ENCODE measurements around the gene DUSP8.

GRCh38 chr11:1505480-1505879, 66.6 kb downstream of the DUSP8 start:
- no peak for TF ChIP-seq PATZ1 (CRISPR knock-in tag; IDR thresholded peaks at IDR 0.05; ENCODE audit: borderline replicate concordance)
- TF ChIP-seq RARB (CRISPR knock-in tag; IDR thresholded peaks at IDR 0.05) = no peak
- no peak for TF ChIP-seq TOX (CRISPR knock-in tag; IDR thresholded peaks at IDR 0.05; ENCODE audit: borderline replicate concordance)
- TF ChIP-seq ZC3H10 (CRISPR knock-in tag; IDR thresholded peaks at IDR 0.05) = no peak
- TF ChIP-seq ZNF565 (CRISPR knock-in tag; conservative IDR thresholded peaks at IDR 0.05; ENCODE audit: low read depth) = no peak
- TF ChIP-seq ARNTL (CRISPR knock-in tag; IDR thresholded peaks at IDR 0.05; ENCODE audit: borderline replicate concordance, low read depth) = no peak
- no peak for TF ChIP-seq ESRRG (CRISPR knock-in tag; IDR thresholded peaks at IDR 0.05)
- no peak for TF ChIP-seq SNAI2 (CRISPR knock-in tag; IDR thresholded peaks at IDR 0.05)
- TF ChIP-seq OSR1 (CRISPR knock-in tag; IDR thresholded peaks at IDR 0.05) = no peak
- TF ChIP-seq ZFP30 (CRISPR knock-in tag; IDR thresholded peaks at IDR 0.05) = no peak
- no peak for TF ChIP-seq GLIS3 (CRISPR knock-in tag; IDR thresholded peaks at IDR 0.05)
- no peak for TF ChIP-seq TCF4 (CRISPR knock-in tag; IDR thresholded peaks at IDR 0.05; ENCODE audit: borderline replicate concordance)
- TF ChIP-seq CREB5 (CRISPR knock-in tag; IDR thresholded peaks at IDR 0.05; ENCODE audit: low read depth) = no peak
- TF ChIP-seq PPARA (CRISPR knock-in tag; IDR thresholded peaks at IDR 0.05; ENCODE audit: borderline replicate concordance) = no peak

Measured in SK-N-SH treated with all-trans-retinoic acid at 6 μM for 48 hours (cell line).